ENCODE data around the gene FBXO22.

GRCh38 chr15:75905231-75905630 lies 1.6 kb downstream of the FBXO22 start:
- no peak for TF ChIP-seq CTCF (IDR thresholded peaks at IDR 0.05)
- TF ChIP-seq POLR2A (IDR thresholded peaks at IDR 0.05) = no peak
- TF ChIP-seq POLR2AphosphoS5 (IDR thresholded peaks at IDR 0.05; ENCODE audit: insufficient read depth in 1 of 2, low read depth in 1 of 2) = no peak

All from vagina (tissue), 2 donors.